SH-SY5Y (cell line): ENCODE data around the gene NEK10.
A peak's percentile ranks its signal among the peaks of the same experiment; 100 is the strongest.

Source experiments
- GATA2 ChIP-seq: IDR thresholded peaks from 2 replicates; pipeline ENCODE4 v1.6.1; 2011; ENCODE audit warnings: mild to moderate bottlenecking, low read depth, low read length
- GATA3 ChIP-seq: IDR thresholded peaks from 2 replicates; pipeline ENCODE4 v1.6.1; 2011; ENCODE audit warnings: low read depth, mild to moderate bottlenecking, low read length, moderate library complexity

NEK10 gene

GRCh38 chr3:27146786-27147185 is 222.4 kb downstream of the NEK10 start:
- TF ChIP-seq GATA2: no peak
- no peak for TF ChIP-seq GATA3

GRCh38 chr3:27145719-27146118 is 223.5 kb downstream of the NEK10 start:
- TF ChIP-seq GATA3: no peak
- no peak for TF ChIP-seq GATA2

GRCh38 chr3:27141668-27142067 is 227.5 kb downstream of the NEK10 start:
- TF ChIP-seq GATA2 (no peak), GATA3 (no peak)

GRCh38 chr3:27138562-27138961 is 230.6 kb downstream of the NEK10 start:
- TF ChIP-seq GATA2: no peak
- TF ChIP-seq GATA3: no peak

GRCh38 chr3:27138005-27138404 is 231.2 kb downstream of the NEK10 start:
- TF ChIP-seq GATA3: no peak
- no peak for TF ChIP-seq GATA2

- TF ChIP-seq GATA2 (no peak), GATA3 (no peak)
Observed at GRCh38 chr3:27134171-27134796, 234.9 kb downstream of the NEK10 start.

GRCh38 chr3:27133060-27133459 is 236.1 kb downstream of the NEK10 start:
- TF ChIP-seq GATA2: no peak
- no peak for TF ChIP-seq GATA3

- no peak for TF ChIP-seq GATA2
- TF ChIP-seq GATA3: no peak
Observed at GRCh38 chr3:27130796-27131195, 238.4 kb downstream of the NEK10 start.

- peak; percentile 71 for TF ChIP-seq GATA2
- peak; percentile 41; the same call in 1 of the 2 replicates for TF ChIP-seq GATA3
Observed at GRCh38 chr3:27127879-27128278, 241.3 kb downstream of the NEK10 start.

- TF ChIP-seq GATA2 (no peak), GATA3 (no peak)
Observed at GRCh38 chr3:27127195-27127594, 242.0 kb downstream of the NEK10 start.

- TF ChIP-seq GATA3 (peak; percentile 88), GATA2 (peak; percentile 80)
Observed at GRCh38 chr3:27125821-27126501, 243.2 kb downstream of the NEK10 start.

- TF ChIP-seq GATA3 (peak; percentile 82), GATA2 (peak; percentile 80)
Observed at GRCh38 chr3:27119639-27120038, 249.5 kb downstream of the NEK10 start.

GRCh38 chr3:27115352-27115751 is 253.8 kb downstream of the NEK10 start:
- TF ChIP-seq GATA2: no peak
- TF ChIP-seq GATA3: no peak

GRCh38 chr3:27114684-27115083 is 254.5 kb downstream of the NEK10 start:
- TF ChIP-seq GATA3 (no peak), GATA2 (no peak)

- TF ChIP-seq GATA3 (no peak), GATA2 (no peak)
Observed at GRCh38 chr3:27114129-27114528, 255.1 kb downstream of the NEK10 start.

- TF ChIP-seq GATA3: no peak
- no peak for TF ChIP-seq GATA2
Observed at GRCh38 chr3:27110020-27110419, 259.2 kb downstream of the NEK10 start.
